Hindlimb muscle (tissue), 1 donor: Measurements from ENCODE around the gene SMPD3. TPM values are rescaled to one million over a fixed set of nuclear protein-coding genes. Genes with fewer than 3 reads are reported as not detected.

ENCODE experiments used
- DNase-seq: peaks from one replicate; pipeline ENCODE4 v3.0.0-alpha.2; 2013
- polyA plus RNA-seq: library from polyadenylated mRNA; unstranded; fragments of 120-200 nt; gene quantifications from one replicate; pipeline ENCODE4 v1.2.1, GENCODE V29; 2013; ENCODE audit not compliant: insufficient read length

SMPD3 gene
- polyA plus RNA-seq, 1 donor, result 0.68 TPM

- DNase-seq, result peak; percentile 45
Measured at GRCh38 chr16:68470461-68471150, 22.3 kb upstream of the SMPD3 start.

- peak; percentile 19 for DNase-seq
Measured at GRCh38 chr16:68469796-68470460, 21.6 kb upstream of the SMPD3 start.

GRCh38 chr16:68468842-68469241 is 20.5 kb upstream of the SMPD3 start:
- no peak for DNase-seq

- no peak for DNase-seq
Measured at GRCh38 chr16:68466174-68466573, 17.9 kb upstream of the SMPD3 start.

- no peak for DNase-seq
Measured at GRCh38 chr16:68463904-68464303, 15.6 kb upstream of the SMPD3 start.

GRCh38 chr16:68460067-68460466 is 11.8 kb upstream of the SMPD3 start:
- no peak for DNase-seq

- no peak for DNase-seq
Measured at GRCh38 chr16:68459457-68459856, 11.1 kb upstream of the SMPD3 start.

GRCh38 chr16:68458551-68458950 is 10.2 kb upstream of the SMPD3 start:
- DNase-seq, result no peak

GRCh38 chr16:68458101-68458500 is 9.8 kb upstream of the SMPD3 start:
- DNase-seq, result no peak

GRCh38 chr16:68455631-68456030 is 7.3 kb upstream of the SMPD3 start:
- no peak for DNase-seq

- no peak for DNase-seq
Measured at GRCh38 chr16:68454920-68455435, 6.7 kb upstream of the SMPD3 start.

GRCh38 chr16:68453816-68454215 is 5.5 kb upstream of the SMPD3 start:
- DNase-seq, result no peak

GRCh38 chr16:68452176-68452575 is 3.9 kb upstream of the SMPD3 start:
- no peak for DNase-seq

GRCh38 chr16:68451676-68452075 is 3.4 kb upstream of the SMPD3 start:
- no peak for DNase-seq

GRCh38 chr16:68450741-68451255 is 2.5 kb upstream of the SMPD3 start:
- DNase-seq, result no peak

GRCh38 chr16:68447653-68448359 is 502 bp downstream of the SMPD3 start:
- no peak for DNase-seq

- no peak for DNase-seq
Measured at GRCh38 chr16:68446681-68447652, 1.3 kb downstream of the SMPD3 start.

GRCh38 chr16:68445458-68445857 is 2.9 kb downstream of the SMPD3 start:
- DNase-seq, result no peak

- peak; percentile 54 for DNase-seq
Measured at GRCh38 chr16:68444056-68444657, 4.2 kb downstream of the SMPD3 start.

- DNase-seq, result no peak
Measured at GRCh38 chr16:68436581-68436980, 11.7 kb downstream of the SMPD3 start.

- no peak for DNase-seq
Measured at GRCh38 chr16:68434624-68435210, 13.6 kb downstream of the SMPD3 start.
